PC-9 (cell line): ENCODE data around the gene PRDM2.

Source experiments
- CTCF ChIP-seq: fragments of 200-600 bp; sonication (generic); conservative IDR thresholded peaks from 2 replicates; pipeline ENCODE4 v1.6.1; 2017; ENCODE audit warnings: mixed run types, antibody characterized with exemption, mild to moderate bottlenecking, moderate library complexity
- EZH2 ChIP-seq: fragments of 200-600 bp; sonication (generic); IDR thresholded peaks from 2 replicates; pipeline ENCODE4 v1.8.0; 2017; ENCODE audit warnings: antibody characterized with exemption, low read depth

- TF ChIP-seq CTCF (no peak), EZH2 (no peak)
Observed at GRCh38 chr1:13694886-13695684, 4.9 kb upstream of the PRDM2 start.
